Activated CD8-positive, alpha-beta T cell treated with anti-CD3 and anti-CD28 coated beads for 36 hours (primary cell): ENCODE measurements around the gene PMCH. TPM values are rescaled to one million over a fixed set of nuclear protein-coding genes. Genes with fewer than 3 reads are reported as not detected.
"Not testable (repeated sequence)": the region's sequence is repeated elsewhere in the genome, so short reads cannot be mapped to it uniquely, and the experiment has no call there.

ENCODE experiments used
- ATAC-seq: fragments of 200-7000 bp; cut with Tn5 transposase; one replicate; pipeline ENCODE4 v1.10.0; 2021; ENCODE audit warnings: mild to moderate bottlenecking, moderate library complexity
- CTCF ChIA-PET: fragments of 350-600 bp; sonication (Branson Sonifier 250); formaldehyde crosslinking; loops from one replicate; lab custom pipeline; 2021; ENCODE audit warnings: antibody characterized with exemption; lab: Charles Lee
- POLR2A ChIA-PET: fragments of 350-600 bp; sonication (Branson Sonifier 250); formaldehyde crosslinking; loops from one replicate; lab custom pipeline; 2021; ENCODE audit warnings: antibody characterized with exemption; lab: Charles Lee
- DNase-seq: peaks from one replicate; pipeline ENCODE4 v3.0.0-alpha.2; 2020
- H3K27ac Mint-ChIP-seq: one replicate; pipeline ENCODE4 v1.8.0; 2021; ENCODE audit warnings: mild to moderate bottlenecking, mixed read lengths
- H3K27me3 Mint-ChIP-seq: one replicate; pipeline ENCODE4 v1.8.0; 2021; ENCODE audit warnings: mixed read lengths
- H3K36me3 Mint-ChIP-seq: one replicate; pipeline ENCODE4 v1.8.0; 2021; ENCODE audit warnings: low read depth, mixed read lengths
- H3K4me1 Mint-ChIP-seq: one replicate; pipeline ENCODE4 v1.8.0; 2021; ENCODE audit warnings: low read depth, mixed read lengths
- H3K4me3 Mint-ChIP-seq: one replicate; pipeline ENCODE4 v1.8.0; 2021; ENCODE audit warnings: mild to moderate bottlenecking, moderate library complexity, mixed read lengths
- H3K9me3 Mint-ChIP-seq: one replicate; pipeline ENCODE4 v1.8.0; 2021; ENCODE audit warnings: mixed read lengths
- intact Hi-C: fragments of 100-400 bp; cut with micrococcal nuclease; formaldehyde crosslinking; loops from one replicate; pipeline ENCODE4 v1.10.0; 2022
- total RNA-seq, 2 experiments: library from RNA; stranded (reverse); gene quantifications; one replicate each; pipeline ENCODE4 v1.2.3, GENCODE V29; 2021
- TF ChIP-seq, protein P1 (sequence below): fragments of 200-600 bp; IDR thresholded peaks from one replicate; pipeline ENCODE4 v1.8.0; 2022; ENCODE audit warnings: antibody characterized with exemption, mild to moderate bottlenecking

Gene PMCH
- total RNA-seq, result not detected

DNA sequence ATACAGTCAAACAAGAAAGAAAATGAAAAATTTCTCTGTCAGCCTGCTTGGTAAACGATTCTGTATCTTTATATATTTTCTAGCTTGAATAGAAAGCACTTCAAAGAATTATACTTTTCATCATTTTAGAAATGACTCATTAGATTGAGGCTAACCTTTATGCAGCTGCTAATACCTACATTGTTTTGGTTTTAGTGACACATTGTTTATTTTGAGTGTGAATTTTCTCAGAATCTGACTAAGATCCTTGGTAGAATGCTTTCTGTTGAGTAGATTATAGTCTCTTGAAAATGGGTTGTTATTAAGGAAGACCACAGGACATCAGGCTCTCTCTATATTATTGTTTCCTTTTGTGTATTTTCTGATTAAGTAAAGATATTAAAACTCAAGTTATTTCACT, at the start of gene PMCH:
TSS of gene PMCH (minus strand) at position 45 of the 400 bp plus-strand sequence. CDS start 63 bp downstream, outside the sequence.
- TF ChIP-seq, protein P1, sequence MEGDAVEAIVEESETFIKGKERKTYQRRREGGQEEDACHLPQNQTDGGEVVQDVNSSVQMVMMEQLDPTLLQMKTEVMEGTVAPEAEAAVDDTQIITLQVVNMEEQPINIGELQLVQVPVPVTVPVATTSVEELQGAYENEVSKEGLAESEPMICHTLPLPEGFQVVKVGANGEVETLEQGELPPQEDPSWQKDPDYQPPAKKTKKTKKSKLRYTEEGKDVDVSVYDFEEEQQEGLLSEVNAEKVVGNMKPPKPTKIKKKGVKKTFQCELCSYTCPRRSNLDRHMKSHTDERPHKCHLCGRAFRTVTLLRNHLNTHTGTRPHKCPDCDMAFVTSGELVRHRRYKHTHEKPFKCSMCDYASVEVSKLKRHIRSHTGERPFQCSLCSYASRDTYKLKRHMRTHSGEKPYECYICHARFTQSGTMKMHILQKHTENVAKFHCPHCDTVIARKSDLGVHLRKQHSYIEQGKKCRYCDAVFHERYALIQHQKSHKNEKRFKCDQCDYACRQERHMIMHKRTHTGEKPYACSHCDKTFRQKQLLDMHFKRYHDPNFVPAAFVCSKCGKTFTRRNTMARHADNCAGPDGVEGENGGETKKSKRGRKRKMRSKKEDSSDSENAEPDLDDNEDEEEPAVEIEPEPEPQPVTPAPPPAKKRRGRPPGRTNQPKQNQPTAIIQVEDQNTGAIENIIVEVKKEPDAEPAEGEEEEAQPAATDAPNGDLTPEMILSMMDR, result no peak
- POLR2A ChIA-PET, result no interaction called here
- peak within 1 kb of the TSS; percentile 61 for H3K27ac Mint-ChIP-seq

GRCh38 chr12:102240859-102241258, 43.2 kb upstream of the PMCH start:
- H3K4me3 Mint-ChIP-seq, H3K4me1 Mint-ChIP-seq, POLR2A ChIA-PET, H3K27me3 Mint-ChIP-seq, CTCF ChIA-PET, DNase-seq, intact Hi-C loops, H3K36me3 Mint-ChIP-seq, H3K27ac Mint-ChIP-seq, ATAC-seq: not testable (repeated sequence)
- peaks cover 13% of the 10 kb centered on the region for H3K9me3 Mint-ChIP-seq

More for the DNA sequence above, at the start of gene PMCH:
- ATAC-seq (peak; percentile 96), DNase-seq (no peak)
- Mint-ChIP-seq H3K27me3 (no peaks in the 10 kb centered on the region), H3K36me3 (peaks cover 5% of the 10 kb centered on the region), H3K4me3 (no peak within 1 kb of the TSS), H3K9me3 (no peaks in the 10 kb centered on the region), H3K4me1 (peaks cover 15% of the 10 kb centered on the region)
- CTCF ChIA-PET, result interaction anchor here (1.0 kb wide), 1 partner anchor 261 kb away, joined by 3 read pairs; no protein-coding TSS in a partner anchor
- intact Hi-C loops, result no loop called here

- TF ChIP-seq, protein P1, result no peak
- Mint-ChIP-seq H3K36me3 (no peaks in the 10 kb centered on the region), H3K9me3 (no peaks in the 10 kb centered on the region), H3K27me3 (peaks cover 13% of the 10 kb centered on the region), H3K4me3 (no peak overlapping the region), H3K27ac (no peak overlapping the region), H3K4me1 (no peaks in the 10 kb centered on the region)
- CTCF ChIA-PET, result no interaction called here
- POLR2A ChIA-PET, result no interaction called here
- intact Hi-C loops, result no loop called here
- DNase-seq, result no peak
- ATAC-seq, result no peak
Observed at GRCh38 chr12:102234599-102234998, 37.0 kb upstream of the PMCH start.

DNA sequence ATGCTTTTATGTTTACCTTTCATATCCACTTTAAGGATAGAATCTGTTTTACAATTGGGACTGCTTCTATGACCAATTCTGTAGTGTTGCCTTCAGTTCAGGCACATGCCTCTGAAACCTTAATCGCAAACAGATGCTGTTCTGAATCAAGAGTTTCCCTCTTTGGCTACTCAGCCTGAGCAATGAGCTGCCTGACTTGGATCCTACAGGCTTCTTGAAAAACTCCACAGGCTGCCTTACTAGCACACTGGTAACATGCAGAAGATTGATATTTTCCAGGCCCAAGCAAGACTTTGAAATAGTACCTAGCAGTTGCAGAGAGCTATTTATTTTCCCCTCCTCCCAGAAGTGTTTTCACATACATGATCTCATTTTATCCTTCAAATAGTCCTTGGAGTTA, 34.8 kb upstream of the PMCH start:
- POLR2A ChIA-PET, result no interaction called here
- CTCF ChIA-PET, result no interaction called here
- intact Hi-C loops, result no loop called here
- no peaks in the 10 kb centered on the region for H3K36me3 Mint-ChIP-seq
- no peak overlapping the region for H3K27ac Mint-ChIP-seq
- TF ChIP-seq, protein P1, result no peak
- ATAC-seq (no peak), DNase-seq (no peak)
- peaks cover 15% of the 10 kb centered on the region for H3K27me3 Mint-ChIP-seq
- H3K4me1 Mint-ChIP-seq, result no peaks in the 10 kb centered on the region
- no peak overlapping the region for H3K4me3 Mint-ChIP-seq
- no peaks in the 10 kb centered on the region for H3K9me3 Mint-ChIP-seq

DNA sequence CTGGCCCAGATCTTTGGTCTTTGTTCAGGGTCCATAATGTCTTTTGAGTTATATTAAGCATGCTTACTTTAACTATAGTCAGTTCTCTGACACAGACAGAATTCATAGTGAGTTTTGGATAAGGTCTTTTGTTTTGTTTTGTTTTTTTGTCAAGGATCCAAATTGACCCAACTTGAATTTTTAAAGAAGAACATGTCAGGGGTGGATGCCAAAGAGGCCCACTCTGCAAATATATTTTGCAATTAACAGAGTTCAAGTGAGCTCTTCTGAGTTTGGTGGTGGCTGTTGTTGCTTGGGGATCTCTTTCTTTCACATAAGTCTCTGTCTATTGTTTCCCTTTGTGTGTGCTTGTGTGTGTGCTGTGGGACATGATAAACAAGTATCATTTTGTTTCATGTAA, 34.4 kb upstream of the PMCH start:
- Mint-ChIP-seq H3K9me3 (no peaks in the 10 kb centered on the region), H3K36me3 (no peaks in the 10 kb centered on the region), H3K4me1 (no peaks in the 10 kb centered on the region), H3K4me3 (no peak overlapping the region), H3K27ac (no peak overlapping the region), H3K27me3 (peaks cover 15% of the 10 kb centered on the region)
- ATAC-seq (no peak), DNase-seq (no peak)
- CTCF ChIA-PET, result no interaction called here
- TF ChIP-seq, protein P1, result no peak
- POLR2A ChIA-PET, result no interaction called here
- intact Hi-C loops, result no loop called here

DNA sequence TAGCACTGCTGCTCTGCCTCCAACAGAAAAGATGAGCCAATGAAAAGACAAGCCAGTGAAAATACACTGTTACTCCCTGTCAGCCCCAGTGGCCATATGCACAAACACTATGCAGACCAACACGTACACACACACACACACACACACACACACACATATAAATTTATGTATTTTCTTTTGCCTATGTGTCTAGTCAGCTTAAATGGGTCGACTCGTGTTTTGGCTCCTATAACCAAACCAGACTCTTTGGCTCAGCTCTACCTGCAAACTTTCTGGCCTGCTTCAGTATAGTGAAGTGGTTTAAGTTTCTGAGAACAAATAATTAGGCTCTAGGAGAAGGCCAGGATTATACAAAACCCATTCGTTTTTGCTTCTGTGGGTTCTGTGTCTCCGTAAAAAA, 30.3 kb upstream of the PMCH start:
- ATAC-seq, result no peak
- Mint-ChIP-seq H3K4me1 (no peaks in the 10 kb centered on the region), H3K27me3 (peaks cover 10% of the 10 kb centered on the region), H3K36me3 (no peaks in the 10 kb centered on the region), H3K9me3 (no peaks in the 10 kb centered on the region), H3K4me3 (no peak overlapping the region), H3K27ac (no peak overlapping the region)
- no peak for DNase-seq
- POLR2A ChIA-PET, result no interaction called here
- intact Hi-C loops, result no loop called here
- TF ChIP-seq, protein P1, result no peak
- CTCF ChIA-PET, result no interaction called here
